GM12891 (cell line): ENCODE measurements around the gene MYO9A.

ENCODE experiments used
- PAX5 ChIP-seq: IDR thresholded peaks from 2 replicates; pipeline ENCODE4 v1.6.1; 2011; ENCODE audit warnings: low read length, moderate library complexity, mild to moderate bottlenecking; ENCODE audit not compliant: insufficient read depth, severe bottlenecking
- POLR2A ChIP-seq: IDR thresholded peaks from 2 replicates; pipeline ENCODE4 v1.6.1; 2011; ENCODE audit warnings: low read depth, low read length, control low read depth
- POLR2AphosphoS5 ChIP-seq: IDR thresholded peaks from 2 replicates; pipeline ENCODE4 v1.6.1; 2011; ENCODE audit warnings: low read depth, low read length, control low read depth
- POU2F2 ChIP-seq: IDR thresholded peaks from 2 replicates; pipeline ENCODE4 v1.6.1; 2011; ENCODE audit warnings: low read depth, mild to moderate bottlenecking, control low read depth, low read length, moderate library complexity
- SPI1 ChIP-seq: IDR thresholded peaks from 2 replicates; pipeline ENCODE4 v1.6.1; 2011; ENCODE audit warnings: low read depth, low read length, control low read depth
- TAF1 ChIP-seq: IDR thresholded peaks from 2 replicates; pipeline ENCODE4 v1.6.1; 2011; ENCODE audit warnings: low read depth, low read length, control low read depth

DNA sequence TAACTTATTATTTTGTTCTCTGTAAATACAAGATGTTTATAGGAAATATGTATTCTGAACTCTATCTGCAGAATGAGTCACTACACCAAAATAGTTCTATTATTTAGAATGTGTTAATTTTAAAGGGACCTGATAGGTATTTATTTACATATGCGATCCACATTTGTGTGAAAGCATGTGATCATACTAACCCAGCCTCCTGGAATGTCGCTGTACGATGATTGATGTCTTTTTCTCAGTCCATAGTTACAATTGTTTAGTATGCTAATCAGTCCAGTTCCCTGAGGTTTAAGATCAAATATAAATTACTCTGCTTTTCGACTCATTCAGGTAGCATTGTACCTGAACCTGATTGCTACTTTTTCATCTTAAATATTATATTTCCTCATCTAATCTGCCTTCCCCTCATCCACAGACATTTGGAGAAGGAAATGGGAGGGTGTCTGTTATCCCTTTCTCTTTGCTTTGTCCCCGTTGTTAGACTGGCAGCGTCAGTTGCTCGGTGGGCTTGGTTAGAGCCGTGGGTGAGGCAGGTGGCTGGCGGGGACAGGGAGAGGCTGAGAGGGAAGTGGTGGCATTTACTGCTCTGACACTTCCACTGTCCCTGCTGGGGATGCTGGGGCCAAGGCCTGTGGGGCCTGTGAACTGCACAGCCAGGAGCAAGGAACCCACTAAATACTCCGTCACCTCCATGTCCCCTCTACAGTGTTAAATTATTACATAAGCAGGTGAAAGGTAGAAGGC, 335.4 kb downstream of the MYO9A start:
- TF ChIP-seq POLR2A (no peak), TAF1 (no peak), POLR2AphosphoS5 (no peak), SPI1 (no peak), PAX5 (no peak), POU2F2 (no peak)
